RKO (cell line): ENCODE data around the gene APOLD1.
"Not testable (repeated sequence)": the region's sequence is repeated elsewhere in the genome, so short reads cannot be mapped to it uniquely, and the experiment has no call there.

ENCODE experiments used
- DNase-seq: peaks from one replicate; pipeline ENCODE4 v3.0.0-alpha.2; 2016; ENCODE audit warnings: low spot score

Gene APOLD1

GRCh38 chr12:12807970-12808702 is 22.7 kb downstream of the APOLD1 start:
- DNase-seq = no peak

- no peak for DNase-seq
Observed at GRCh38 chr12:12810553-12811021, 25.1 kb downstream of the APOLD1 start.

GRCh38 chr12:12811343-12811742 is 25.9 kb downstream of the APOLD1 start:
- no peak for DNase-seq

GRCh38 chr12:12812174-12812573 is 26.7 kb downstream of the APOLD1 start:
- no peak for DNase-seq

- no peak for DNase-seq
Observed at GRCh38 chr12:12812618-12813119, 27.2 kb downstream of the APOLD1 start.

GRCh38 chr12:12813120-12814101 is 28.0 kb downstream of the APOLD1 start, which contains the start of gene DDX47:
Gene DDX47, plus strand, starts transcription at chr12:12813346. Its CDS starts 22 bp downstream, at chr12:12813368.
- peak; percentile 92 for DNase-seq

- no peak for DNase-seq
Observed at GRCh38 chr12:12817616-12818015, 32.2 kb downstream of the APOLD1 start.

- no peak for DNase-seq
Observed at GRCh38 chr12:12818701-12819100, 33.2 kb downstream of the APOLD1 start.

GRCh38 chr12:12819221-12819620 is 33.8 kb downstream of the APOLD1 start:
- no peak for DNase-seq

GRCh38 chr12:12819752-12820311 is 34.4 kb downstream of the APOLD1 start:
- peak; percentile 47 for DNase-seq

GRCh38 chr12:12820376-12820775 is 34.9 kb downstream of the APOLD1 start:
- not testable (repeated sequence) for DNase-seq

GRCh38 chr12:12821975-12822374 is 36.5 kb downstream of the APOLD1 start:
- no peak for DNase-seq

GRCh38 chr12:12822886-12823285 is 37.4 kb downstream of the APOLD1 start:
- DNase-seq = no peak

- DNase-seq = no peak
Observed at GRCh38 chr12:12823300-12823699, 37.8 kb downstream of the APOLD1 start.

GRCh38 chr12:12823811-12824210 is 38.4 kb downstream of the APOLD1 start:
- DNase-seq = no peak

GRCh38 chr12:12835378-12836146 is 50.1 kb downstream of the APOLD1 start:
- no peak for DNase-seq

GRCh38 chr12:12836571-12836970 is 51.1 kb downstream of the APOLD1 start:
- no peak for DNase-seq

- peak; percentile 86 for DNase-seq
Observed at GRCh38 chr12:12837025-12837812, 51.8 kb downstream of the APOLD1 start.

- DNase-seq = no peak
Observed at GRCh38 chr12:12837813-12838153, 52.3 kb downstream of the APOLD1 start.

GRCh38 chr12:12839003-12839395 is 53.5 kb downstream of the APOLD1 start:
- no peak for DNase-seq

GRCh38 chr12:12839439-12839838 is 54.0 kb downstream of the APOLD1 start:
- DNase-seq = not testable (repeated sequence)
